ENCODE measurements around the gene RANBP9. TPM values are rescaled to one million over a fixed set of nuclear protein-coding genes. Genes with fewer than 3 reads are reported as not detected.

The RANBP9 gene
- total and polyA plus RNA-seq, 2 donors (not counting 3 experiments of a cell fraction or from before 2014, with no cell fraction given): 15.1 to 40.2 TPM

DNA sequence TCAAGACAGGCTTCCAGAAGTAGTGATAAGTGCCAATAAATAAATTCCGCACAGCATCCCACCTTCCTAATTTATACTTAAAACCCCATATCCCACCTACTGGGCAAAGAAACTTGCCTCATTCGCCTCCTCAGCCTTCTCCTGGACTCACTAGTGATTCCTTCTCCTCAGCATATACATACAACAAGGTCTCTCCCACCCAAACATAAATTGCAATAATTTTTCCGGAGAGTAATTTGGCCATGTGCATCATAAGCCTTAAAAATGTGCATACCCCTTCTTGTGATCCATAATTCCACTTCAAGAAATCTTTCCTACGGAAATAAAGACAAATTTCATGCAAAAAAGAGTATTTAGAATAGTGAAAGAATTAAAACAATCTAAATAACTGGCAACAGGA, 26.8 kb downstream of the RANBP9 start:
- CTCF ChIA-PET: interaction anchor here (2.1 kb wide), 1 partner anchor 11 kb away, joined by 4 read pairs; no protein-coding TSS in a partner anchor

DNA sequence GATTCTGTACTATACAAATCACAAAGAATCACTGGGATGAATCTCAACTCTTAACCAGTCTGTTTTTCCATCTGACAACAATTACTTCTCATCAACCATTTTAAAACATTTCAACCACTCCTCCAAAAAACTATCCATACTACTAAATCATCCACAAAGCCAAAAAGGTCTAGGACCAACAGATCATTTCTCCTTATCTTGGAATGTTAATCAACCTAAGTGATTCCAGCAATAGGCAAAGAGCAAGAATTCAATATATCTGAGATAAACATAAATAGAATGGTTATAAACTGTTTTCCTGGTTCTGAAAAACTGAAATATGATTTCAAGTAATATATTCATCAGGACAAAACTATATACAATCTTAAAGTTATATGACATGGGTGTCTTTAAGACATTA, 28.6 kb downstream of the RANBP9 start:
- no peak overlapping the region for H2AFZ ChIP-seq (ENCODE audit: low read depth, low read length)
- intact Hi-C loops (cut with micrococcal nuclease): no loop called here
- no peak overlapping the region for H3K4me3 ChIP-seq (replicated peaks in 1 of 3; ENCODE audit: insufficient read depth in 1 of 3, low read depth in 1 of 3, low read length in 3 of 3)
- H4K20me1 ChIP-seq (replicated peaks; ENCODE audit: control insufficient read depth, extremely low read depth, insufficient read depth, low read length): peaks cover 8% of the 10 kb centered on the region
- H3K27me3 ChIP-seq (ENCODE audit: control insufficient read depth in 2 of 2, insufficient read depth in 2 of 2, low read length in 2 of 2): no peaks in the 10 kb centered on the region
- BruUV-seq (replicated peaks): no TSS peak
- H3K36me3 ChIP-seq (ENCODE audit: control insufficient read depth in 2 of 2, extremely low read depth in 1 of 2, insufficient read depth in 2 of 2, low read length in 2 of 2): no peaks in the 10 kb centered on the region
- dilution Hi-C loops (cut with MboI; ENCODE audit: extremely low pct_ligation_motif_present, low sequenced_read_pairs): no loop called here
- TF ChIP-seq, protein P1, sequence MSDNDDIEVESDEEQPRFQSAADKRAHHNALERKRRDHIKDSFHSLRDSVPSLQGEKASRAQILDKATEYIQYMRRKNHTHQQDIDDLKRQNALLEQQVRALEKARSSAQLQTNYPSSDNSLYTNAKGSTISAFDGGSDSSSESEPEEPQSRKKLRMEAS (IDR thresholded peaks at IDR 0.05; ENCODE audit: insufficient read depth, insufficient read length): no peak
- TF ChIP-seq EZH2 (IDR thresholded peaks at IDR 0.05; ENCODE audit: borderline replicate concordance, low read depth, low read length, severe bottlenecking) (no peak), JUN (IDR thresholded peaks at IDR 0.05; ENCODE audit: borderline replicate concordance, insufficient read depth, insufficient read length, low read depth) (no peak), MYC (IDR thresholded peaks at IDR 0.05; ENCODE audit: low read depth, low read length) (no peak), POLR2AphosphoS5 (IDR thresholded peaks at IDR 0.05; ENCODE audit: insufficient read depth, low read depth, low read length) (no peak), FOS (IDR thresholded peaks at IDR 0.05; ENCODE audit: borderline replicate concordance, insufficient read depth, low read length) (no peak)
- TF ChIP-seq, protein P2, sequence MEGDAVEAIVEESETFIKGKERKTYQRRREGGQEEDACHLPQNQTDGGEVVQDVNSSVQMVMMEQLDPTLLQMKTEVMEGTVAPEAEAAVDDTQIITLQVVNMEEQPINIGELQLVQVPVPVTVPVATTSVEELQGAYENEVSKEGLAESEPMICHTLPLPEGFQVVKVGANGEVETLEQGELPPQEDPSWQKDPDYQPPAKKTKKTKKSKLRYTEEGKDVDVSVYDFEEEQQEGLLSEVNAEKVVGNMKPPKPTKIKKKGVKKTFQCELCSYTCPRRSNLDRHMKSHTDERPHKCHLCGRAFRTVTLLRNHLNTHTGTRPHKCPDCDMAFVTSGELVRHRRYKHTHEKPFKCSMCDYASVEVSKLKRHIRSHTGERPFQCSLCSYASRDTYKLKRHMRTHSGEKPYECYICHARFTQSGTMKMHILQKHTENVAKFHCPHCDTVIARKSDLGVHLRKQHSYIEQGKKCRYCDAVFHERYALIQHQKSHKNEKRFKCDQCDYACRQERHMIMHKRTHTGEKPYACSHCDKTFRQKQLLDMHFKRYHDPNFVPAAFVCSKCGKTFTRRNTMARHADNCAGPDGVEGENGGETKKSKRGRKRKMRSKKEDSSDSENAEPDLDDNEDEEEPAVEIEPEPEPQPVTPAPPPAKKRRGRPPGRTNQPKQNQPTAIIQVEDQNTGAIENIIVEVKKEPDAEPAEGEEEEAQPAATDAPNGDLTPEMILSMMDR (IDR thresholded peaks at IDR 0.05; ENCODE audit: extremely low read depth in 1 of 2, insufficient read depth in 1 of 2, low read depth in 1 of 2, low read length in 2 of 2): no peak
- no peak overlapping the region for H3K4me2 ChIP-seq (ENCODE audit: insufficient read depth, low read length)
- no peaks in the 10 kb centered on the region for H3K9me1 ChIP-seq (replicated peaks; ENCODE audit: control insufficient read depth, extremely low read depth, insufficient read depth, low read length)
- CTCF ChIA-PET: no interaction called here
- H3K27ac ChIP-seq (ENCODE audit: insufficient read depth, low read depth, low read length): no peak overlapping the region
- no peak overlapping the region for H3K9ac ChIP-seq (replicated peaks; ENCODE audit: extremely low read depth, insufficient read depth, low read length)
- FAIRE-seq (no peak), DNase-seq (ENCODE audit: low read depth, low spot score) (no peak)
- peaks cover 12% of the 10 kb centered on the region for H3K4me1 ChIP-seq (ENCODE audit: control insufficient read depth, extremely low read depth, insufficient read depth, low read length)
- H3K9me3 ChIP-seq (replicated peaks; ENCODE audit: control insufficient read depth, insufficient read depth, low read length): no peaks in the 10 kb centered on the region
- POLR2A ChIA-PET: no interaction called here
- peaks cover 66% of the 10 kb centered on the region for H3K79me2 ChIP-seq (ENCODE audit: control insufficient read depth, insufficient read depth, low read length)

More for the DNA sequence above, 26.8 kb downstream of the RANBP9 start:
- no peaks in the 10 kb centered on the region for H3K9me3 ChIP-seq (replicated peaks; ENCODE audit: control insufficient read depth, insufficient read depth, low read length)
- no peaks in the 10 kb centered on the region for H3K9me1 ChIP-seq (replicated peaks; ENCODE audit: control insufficient read depth, extremely low read depth, insufficient read depth, low read length)
- H3K4me3 ChIP-seq (replicated peaks in 1 of 3; ENCODE audit: insufficient read depth in 1 of 3, low read depth in 1 of 3, low read length in 3 of 3): no peak overlapping the region
- no peak for FAIRE-seq
- dilution Hi-C loops (cut with MboI; ENCODE audit: extremely low pct_ligation_motif_present, low sequenced_read_pairs): no loop called here
- H3K27ac ChIP-seq (ENCODE audit: insufficient read depth, low read depth, low read length): no peak overlapping the region
- no peak overlapping the region for H2AFZ ChIP-seq (ENCODE audit: low read depth, low read length)
- no peaks in the 10 kb centered on the region for H3K27me3 ChIP-seq (ENCODE audit: control insufficient read depth in 2 of 2, insufficient read depth in 2 of 2, low read length in 2 of 2)
- H3K36me3 ChIP-seq (ENCODE audit: control insufficient read depth in 2 of 2, extremely low read depth in 1 of 2, insufficient read depth in 2 of 2, low read length in 2 of 2): no peaks in the 10 kb centered on the region
- TF ChIP-seq MYC (IDR thresholded peaks at IDR 0.05; ENCODE audit: low read depth, low read length) (no peak), GATA2 (IDR thresholded peaks at IDR 0.05; ENCODE audit: insufficient read depth, insufficient read length, low read depth, low read length) (no peak), FOS (IDR thresholded peaks at IDR 0.05; ENCODE audit: borderline replicate concordance, insufficient read depth, low read length) (no peak)
- TF ChIP-seq, protein P2 (IDR thresholded peaks at IDR 0.05; ENCODE audit: extremely low read depth in 1 of 2, insufficient read depth in 1 of 2, low read depth in 1 of 2, low read length in 2 of 2): no peak
- intact Hi-C loops (cut with micrococcal nuclease): no loop called here
- DNase-seq (ENCODE audit: low read depth, low spot score): no peak
- peaks cover 9% of the 10 kb centered on the region for H4K20me1 ChIP-seq (replicated peaks; ENCODE audit: control insufficient read depth, extremely low read depth, insufficient read depth, low read length)
- H3K9ac ChIP-seq (replicated peaks; ENCODE audit: extremely low read depth, insufficient read depth, low read length): no peak overlapping the region
- POLR2A ChIA-PET: no interaction called here
- H3K79me2 ChIP-seq (ENCODE audit: control insufficient read depth, insufficient read depth, low read length): peaks cover 62% of the 10 kb centered on the region
- no peak overlapping the region for H3K4me2 ChIP-seq (ENCODE audit: insufficient read depth, low read length)
- H3K4me1 ChIP-seq (ENCODE audit: control insufficient read depth, extremely low read depth, insufficient read depth, low read length): no peaks in the 10 kb centered on the region
- BruUV-seq (replicated peaks): no TSS peak

All from endothelial cell of umbilical vein (primary cell).